Activated CD4-positive, alpha-beta T cell treated with anti-CD3 and anti-CD28 coated beads, Interleukin-2, Interleukin-4, amounts not matched to agents 100 ng/mL and 50 ng/mL, durations not matched to agents 16 hours and 8 hours (primary cell): ENCODE results near the gene ZNF324B.
A peak's percentile ranks its signal among the peaks of the same experiment; 100 is the strongest.
"Not testable (repeated sequence)": the region's sequence is repeated elsewhere in the genome, so short reads cannot be mapped to it uniquely, and the experiment has no call there.

Experiments
- DNase-seq: peaks from one replicate; pipeline ENCODE4 v3.0.0-alpha.2; 2020; ENCODE audit warnings: low spot score

The ZNF324B gene

GRCh38 chr19:58455306-58455705, 3.9 kb downstream of the ZNF324B start:
- DNase-seq: no peak

- DNase-seq: no peak
These were observed 4.7 kb downstream of the ZNF324B start for GRCh38 chr19:58456111-58456510.

DNA sequence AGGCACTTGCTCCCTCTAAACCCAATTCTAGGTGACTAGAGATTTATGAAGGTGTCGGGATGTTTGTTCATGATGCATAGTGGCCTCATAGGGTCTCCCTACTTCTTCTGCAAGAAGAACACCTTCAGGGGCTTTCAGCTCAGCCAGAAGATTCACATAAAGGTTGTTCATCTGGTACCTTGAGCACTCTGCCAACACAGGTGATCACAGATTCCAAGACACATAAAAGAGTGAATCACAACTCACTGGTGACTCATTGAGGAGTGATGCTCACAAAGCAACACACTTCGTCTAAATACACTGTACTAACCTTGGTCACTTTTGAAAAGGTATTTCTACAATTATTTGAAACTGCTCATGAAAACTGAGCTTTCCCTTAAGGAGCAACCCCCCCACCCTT, 8.6 kb downstream of the ZNF324B start:
- no peak for DNase-seq

DNA sequence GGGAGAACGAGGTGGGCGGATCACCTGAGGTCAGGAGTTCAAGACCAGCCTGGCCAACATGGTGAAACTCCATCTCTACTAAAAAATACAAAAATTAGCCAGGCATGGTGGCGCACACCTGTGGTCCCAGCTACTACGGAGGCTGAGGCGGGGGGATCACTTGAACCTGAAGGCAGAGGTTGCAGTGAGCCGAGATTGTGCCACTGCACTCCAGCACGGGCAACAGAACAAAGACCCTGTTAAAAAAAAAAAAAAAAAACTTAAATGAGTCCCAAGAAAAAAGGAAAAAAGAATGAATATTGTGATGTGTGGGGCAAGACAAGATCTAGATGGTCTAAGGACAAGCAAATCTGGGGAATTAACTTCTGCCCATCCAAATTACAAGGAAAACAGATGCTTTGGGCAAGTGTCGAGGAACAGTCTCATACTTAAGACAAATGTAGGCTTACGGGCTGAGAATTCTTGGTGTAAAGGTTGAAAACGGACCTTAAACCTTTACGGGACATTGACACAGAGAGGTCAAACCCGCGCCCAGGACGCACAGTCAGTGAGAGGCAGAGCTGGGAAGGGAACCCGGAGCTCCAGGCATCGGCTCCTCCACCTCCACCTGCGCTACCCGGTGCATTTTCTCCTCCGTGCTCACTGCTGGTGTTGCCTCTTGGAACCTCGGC, 14.8 kb downstream of the ZNF324B start:
- no peak for DNase-seq

GRCh38 chr19:58466760-58467589, 15.6 kb downstream of the ZNF324B start, which contains the start of gene ZNF324:
Gene ZNF324 (plus strand): TSS chr19:58467080. CDS start chr19:58469186, 2,106 bp downstream.
- peak; percentile 98 for DNase-seq

- DNase-seq: no peak
These were observed 16.9 kb downstream of the ZNF324B start for GRCh38 chr19:58468216-58468839.

DNA sequence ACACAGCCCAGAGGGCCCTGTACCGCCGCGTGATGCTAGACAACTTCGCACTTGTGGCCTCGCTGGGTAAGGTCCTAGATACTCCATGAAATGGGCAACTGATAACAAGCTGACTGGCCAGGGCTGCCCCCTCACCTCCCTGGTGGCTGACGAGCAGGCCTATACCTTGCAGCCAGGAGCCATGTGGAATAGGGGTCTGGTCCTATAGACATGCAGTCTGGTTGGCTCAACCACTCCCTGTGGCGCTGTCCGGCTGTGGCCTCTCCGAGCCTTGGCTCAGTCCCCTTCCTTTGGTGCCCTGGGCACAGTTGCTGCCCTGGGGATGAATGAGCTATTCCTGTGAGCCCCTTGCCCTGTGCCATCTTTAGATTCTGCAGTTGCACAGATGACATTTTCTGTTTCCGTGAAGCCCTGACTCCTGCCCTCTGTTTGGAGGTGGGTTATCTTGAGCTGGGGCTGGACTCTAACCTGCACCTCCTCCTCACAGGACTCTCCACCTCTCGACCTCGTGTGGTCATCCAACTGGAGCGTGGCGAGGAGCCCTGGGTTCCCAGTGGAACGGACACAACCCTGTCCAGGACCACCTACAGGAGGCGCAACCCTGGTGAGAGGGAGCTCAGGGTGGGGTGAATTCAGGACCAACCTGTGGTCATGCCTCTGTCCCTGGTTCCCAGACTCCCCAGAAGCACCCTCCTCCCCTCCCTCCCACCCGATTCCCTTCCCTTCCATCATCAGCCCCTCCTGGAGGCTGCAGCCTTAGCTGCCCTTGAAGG, 18.0 kb downstream of the ZNF324B start:
- no peak for DNase-seq

- not testable (repeated sequence) for DNase-seq
These were observed 19.6 kb downstream of the ZNF324B start for GRCh38 chr19:58470837-58471543.

DNA sequence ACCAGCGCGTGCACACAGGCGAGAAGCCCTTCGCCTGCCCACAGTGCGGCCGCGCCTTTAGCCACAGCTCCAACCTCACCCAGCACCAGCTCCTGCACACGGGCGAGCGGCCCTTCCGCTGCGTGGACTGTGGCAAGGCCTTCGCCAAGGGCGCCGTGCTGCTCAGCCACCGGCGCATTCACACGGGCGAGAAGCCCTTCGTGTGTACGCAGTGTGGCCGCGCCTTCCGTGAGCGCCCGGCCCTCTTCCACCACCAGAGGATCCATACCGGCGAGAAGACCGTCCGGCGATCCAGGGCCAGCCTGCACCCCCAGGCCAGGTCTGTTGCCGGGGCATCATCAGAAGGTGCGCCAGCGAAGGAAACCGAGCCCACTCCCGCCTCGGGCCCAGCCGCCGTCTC, 20.3 kb downstream of the ZNF324B start:
- DNase-seq: no peak

DNA sequence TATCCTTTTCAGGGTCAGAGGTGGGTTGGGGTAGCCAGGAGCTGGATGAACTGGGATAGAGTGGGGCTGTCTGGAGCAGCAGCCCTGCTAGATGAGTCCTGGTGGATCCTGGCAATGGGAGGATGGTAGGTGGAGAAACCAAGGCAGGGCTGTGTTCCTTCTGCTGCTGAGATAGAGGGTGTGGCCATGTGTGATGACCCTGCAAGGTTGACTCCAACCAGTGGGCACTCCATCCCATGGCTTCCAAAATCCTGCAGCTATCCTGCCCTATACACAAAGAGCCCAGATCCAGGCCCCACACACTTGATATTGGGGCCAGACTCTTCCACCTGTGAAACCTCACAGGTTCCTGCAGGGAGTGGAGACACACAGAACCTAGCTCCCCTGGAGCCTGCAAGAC, 22.4 kb downstream of the ZNF324B start:
- DNase-seq: no peak

DNA sequence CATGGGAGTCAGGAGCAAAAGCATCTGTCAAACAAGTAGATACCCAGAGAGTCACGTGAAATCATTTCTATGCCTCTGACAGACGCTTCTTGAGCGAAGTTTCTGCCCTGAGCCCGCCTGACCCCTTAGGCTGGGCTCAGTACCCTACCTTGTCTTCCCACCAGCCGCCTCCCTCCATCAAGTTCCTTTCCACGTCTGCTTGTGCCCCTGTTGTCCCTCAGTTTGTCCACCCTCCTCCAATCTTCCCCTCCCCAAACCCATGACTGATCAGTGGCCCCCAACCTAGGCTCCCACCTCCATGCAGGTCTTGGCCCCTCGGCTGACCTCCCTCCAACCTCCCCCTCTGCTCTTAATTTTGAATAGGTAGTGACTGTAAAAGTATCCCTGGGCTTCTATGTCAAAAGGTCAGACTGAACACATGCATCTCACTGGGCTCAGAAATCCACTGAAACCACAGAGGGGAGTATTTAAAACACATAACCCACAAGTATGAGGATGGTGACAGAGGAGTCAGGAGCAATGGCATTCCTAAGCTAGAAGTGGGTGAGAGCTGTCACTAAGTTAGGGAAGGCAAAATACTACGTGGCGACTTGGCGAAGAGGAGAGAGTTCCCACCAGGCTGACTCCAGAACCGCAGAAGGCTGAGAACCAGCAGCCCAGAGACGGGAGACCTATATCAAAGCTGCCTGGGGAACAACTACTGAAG, 23.0 kb downstream of the ZNF324B start:
- DNase-seq: no peak

GRCh38 chr19:58474997-58475713, 23.7 kb downstream of the ZNF324B start:
- no peak for DNase-seq

GRCh38 chr19:58475714-58476497, 24.5 kb downstream of the ZNF324B start, which contains the start of gene ZNF446:
Gene ZNF446 (plus strand): TSS chr19:58476352. CDS start chr19:58477219, 867 bp downstream.
- DNase-seq: peak; percentile 97

GRCh38 chr19:58476498-58477015, 25.1 kb downstream of the ZNF324B start:
- no peak for DNase-seq

- no peak for DNase-seq
These were observed 25.7 kb downstream of the ZNF324B start for GRCh38 chr19:58477130-58477529.

- DNase-seq: no peak
These were observed 26.4 kb downstream of the ZNF324B start for GRCh38 chr19:58477871-58478270.

DNA sequence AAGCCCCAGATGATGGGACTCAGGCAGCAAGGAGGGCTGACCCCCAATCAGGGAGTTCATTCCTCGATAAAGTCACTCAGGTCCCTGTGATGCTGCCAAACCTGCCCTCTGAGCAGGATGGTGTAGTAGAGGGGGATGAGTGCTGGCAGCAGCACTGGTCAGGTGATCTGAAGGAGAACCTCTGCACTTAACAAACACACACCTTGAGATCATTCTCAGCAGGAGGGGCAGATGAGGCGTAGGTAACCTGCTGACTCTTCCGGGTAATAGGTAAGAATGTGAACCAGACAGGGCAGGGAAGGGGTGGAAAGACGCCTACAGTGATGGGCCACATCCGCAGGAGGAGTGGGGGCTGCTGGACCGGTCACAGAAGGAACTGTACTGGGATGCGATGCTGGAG, 27.9 kb downstream of the ZNF324B start:
- no peak for DNase-seq

DNA sequence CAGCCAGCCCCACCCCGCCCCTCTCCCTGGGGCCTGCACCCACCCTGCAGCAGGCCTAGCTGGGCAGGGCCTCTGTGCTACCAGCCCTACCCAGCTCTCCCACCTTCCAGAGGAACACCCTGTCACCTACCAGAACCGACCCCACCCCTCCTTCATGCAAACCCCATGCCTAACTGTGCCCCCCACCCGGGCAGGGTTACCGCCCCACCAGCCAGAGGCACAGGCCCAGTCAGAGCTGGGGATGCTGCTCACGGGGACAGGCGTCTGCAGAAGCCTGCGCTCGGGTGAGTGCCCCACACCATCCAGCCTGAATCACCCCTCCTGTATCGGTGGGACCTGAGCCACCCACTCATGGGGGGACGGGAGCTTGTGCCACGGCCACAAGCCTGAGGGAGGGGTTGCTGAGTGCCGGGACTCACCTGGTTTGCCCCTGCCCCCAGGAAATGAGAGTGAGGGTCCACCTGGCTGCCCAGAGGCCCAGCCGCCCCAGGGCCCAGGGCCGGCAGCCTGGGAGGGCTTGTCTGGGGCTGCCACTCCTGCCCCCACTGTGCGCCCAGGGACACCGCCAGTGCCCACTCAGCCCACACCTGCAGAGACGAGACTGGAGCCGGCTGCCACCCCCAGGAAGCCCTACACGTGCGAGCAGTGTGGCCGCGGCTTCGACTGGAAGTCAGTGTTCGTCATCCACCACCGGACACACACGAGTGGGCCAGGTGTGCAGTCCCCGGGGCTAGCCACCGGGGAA, 28.5 kb downstream of the ZNF324B start:
- DNase-seq: no peak
